ENCODE measurements around the gene ATG2A. TPM values are rescaled to one million over a fixed set of nuclear protein-coding genes. Genes with fewer than 3 reads are reported as not detected.

Gene ATG2A
- total RNA-seq (2022; extraction: Qiagen RNA extraction; ENCODE audit: low read depth): 16.9 to 25.7 TPM (median 23.3 TPM) in 5 replicates

DNA sequence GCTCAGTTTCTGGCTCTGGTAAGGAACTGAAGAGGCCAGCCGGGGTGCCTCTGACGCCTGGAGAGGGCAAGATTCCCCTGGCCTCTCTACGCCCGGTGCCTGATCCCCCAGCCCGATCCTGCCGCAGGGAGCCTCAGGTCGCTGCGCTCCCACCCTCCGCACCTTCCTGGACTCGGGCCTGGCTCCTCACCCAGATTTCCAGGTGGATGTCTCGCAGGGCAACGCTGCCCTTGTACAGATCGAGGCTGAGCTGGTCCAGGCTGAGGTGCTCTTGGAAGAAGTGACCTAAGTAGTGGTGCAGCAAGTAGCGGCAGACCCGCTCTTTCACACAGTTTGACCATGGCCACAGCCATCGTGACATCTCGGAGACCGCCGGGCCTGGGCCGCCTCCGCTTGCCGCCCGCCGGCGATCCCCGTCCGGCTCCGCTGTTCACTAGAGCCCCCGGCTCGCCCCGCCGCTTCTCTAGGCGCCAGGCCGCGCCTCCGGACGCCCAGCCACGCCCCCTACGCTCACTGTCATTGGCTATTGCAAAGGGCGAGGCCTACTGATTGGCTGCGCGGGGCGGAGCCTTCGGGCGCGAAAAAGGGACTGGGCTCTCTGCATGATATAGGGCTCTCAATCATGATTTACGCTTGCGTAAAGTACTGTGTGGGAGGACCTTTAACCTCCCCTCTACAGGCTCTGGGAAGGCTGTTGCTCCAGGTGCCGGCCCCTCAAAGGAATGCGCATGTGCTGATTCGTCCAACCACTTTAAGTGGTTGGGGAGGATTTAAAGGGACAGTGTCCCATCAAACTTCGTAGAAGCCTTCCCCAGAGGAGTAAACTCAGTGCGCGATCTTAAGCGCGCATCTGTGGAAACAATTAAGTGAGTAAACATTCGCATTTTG, at the start of gene ATG2A:
ATG2A (minus strand) TSS at position 435 of the 888 bp plus-strand sequence; CDS start at position 361, 74 bp downstream.

GRCh38 chr11:64935359-64936081, 18.5 kb upstream of the ATG2A start, which contains the start of gene GPHA2:
GPHA2 (minus strand) TSS chr11:64935893; CDS start chr11:64935460, 433 bp downstream.

GRCh38 chr11:64923944-64924909, 7.2 kb upstream of the ATG2A start, which contains the start of gene PPP2R5B:
PPP2R5B (plus strand) TSS chr11:64924689; CDS start chr11:64925735, 1,046 bp downstream.

GRCh38 chr11:64878494-64879243, 38.3 kb downstream of the ATG2A start, which contains the start of gene EHD1:
EHD1 (minus strand) TSS chr11:64878621; CDS start chr11:64878464, 157 bp downstream.

Other genes with a start within 250 kb of the ATG2A start
- 0.13 to 1.1 TPM (median 0.34 TPM) in 5 replicates for gene NRXN2, start 194.0 kb downstream of the ATG2A start, total RNA-seq (2022; extraction: Qiagen RNA extraction; ENCODE audit: low read depth)
- gene RASGRP2, start 173.1 kb downstream of the ATG2A start, total RNA-seq (2022; extraction: Qiagen RNA extraction; ENCODE audit: low read depth): 0.70 to 1.5 TPM (median 1.1 TPM) in 5 replicates
- gene PYGM, start 157.2 kb downstream of the ATG2A start, total RNA-seq (2022; extraction: Qiagen RNA extraction; ENCODE audit: low read depth): 0.12 to 0.40 TPM (median 0.30 TPM) in 5 replicates
- gene SF1, start 138.7 kb downstream of the ATG2A start, total RNA-seq (2022; extraction: Qiagen RNA extraction; ENCODE audit: low read depth): 172 to 224 TPM (median 188 TPM) in 5 replicates
- gene MAP4K2, start 114.0 kb downstream of the ATG2A start, total RNA-seq (2022; extraction: Qiagen RNA extraction; ENCODE audit: low read depth): 6.4 to 10.8 TPM (median 10.2 TPM) in 5 replicates
- gene MEN1, start 106.7 kb downstream of the ATG2A start, total RNA-seq (2022; extraction: Qiagen RNA extraction; ENCODE audit: low read depth): 25.9 to 45.2 TPM (median 41.1 TPM) in 5 replicates
- gene CDC42BPG, start 72.6 kb downstream of the ATG2A start, total RNA-seq (2022; extraction: Qiagen RNA extraction; ENCODE audit: low read depth): 1.2 to 1.5 TPM (median 1.5 TPM) in 5 replicates
- gene EHD1, start 38.6 kb downstream of the ATG2A start, total RNA-seq (2022; extraction: Qiagen RNA extraction; ENCODE audit: low read depth): 129 to 169 TPM (median 139 TPM) in 5 replicates
- 3.7 to 7.1 TPM (median 5.4 TPM) in 5 replicates for gene PPP2R5B, start 7.5 kb upstream of the ATG2A start, total RNA-seq (2022; extraction: Qiagen RNA extraction; ENCODE audit: low read depth)
- not detected in 5 replicates for gene GPHA2, start 18.7 kb upstream of the ATG2A start, total RNA-seq (2022; extraction: Qiagen RNA extraction; ENCODE audit: low read depth)
- gene MAJIN, start 54.9 kb upstream of the ATG2A start, total RNA-seq (2022; extraction: Qiagen RNA extraction; ENCODE audit: low read depth): not detected in 5 replicates
- 0.87 to 1.4 TPM (median 1.1 TPM) in 5 replicates for gene BATF2, start 79.8 kb upstream of the ATG2A start, total RNA-seq (2022; extraction: Qiagen RNA extraction; ENCODE audit: low read depth)
- 165 to 187 TPM (median 173 TPM) in 5 replicates for gene ARL2, start 97.0 kb upstream of the ATG2A start, total RNA-seq (2022; extraction: Qiagen RNA extraction; ENCODE audit: low read depth)
- 22.2 to 25.0 TPM (median 23.3 TPM) in 5 replicates for gene SNX15, start 110.2 kb upstream of the ATG2A start, total RNA-seq (2022; extraction: Qiagen RNA extraction; ENCODE audit: low read depth)
- gene SAC3D1, start 124.0 kb upstream of the ATG2A start, total RNA-seq (2022; extraction: Qiagen RNA extraction; ENCODE audit: low read depth): 41.8 to 56.5 TPM (median 48.8 TPM) in 5 replicates
- not detected in 5 replicates for gene NAALADL1, start 141.3 kb upstream of the ATG2A start, total RNA-seq (2022; extraction: Qiagen RNA extraction; ENCODE audit: low read depth)
- 60.5 to 75.2 TPM (median 71.6 TPM) in 5 replicates for gene CDCA5, start 166.8 kb upstream of the ATG2A start, total RNA-seq (2022; extraction: Qiagen RNA extraction; ENCODE audit: low read depth)
- 28.5 to 35.4 TPM (median 33.5 TPM) in 5 replicates for gene ZFPL1, start 167.0 kb upstream of the ATG2A start, total RNA-seq (2022; extraction: Qiagen RNA extraction; ENCODE audit: low read depth)
- gene VPS51, start 179.0 kb upstream of the ATG2A start, total RNA-seq (2022; extraction: Qiagen RNA extraction; ENCODE audit: low read depth): 51.6 to 68.1 TPM (median 56.0 TPM) in 5 replicates
- gene TM7SF2, start 194.7 kb upstream of the ATG2A start, total RNA-seq (2022; extraction: Qiagen RNA extraction; ENCODE audit: low read depth): 4.6 to 9.0 TPM (median 6.1 TPM) in 5 replicates
- 13.2 to 23.0 TPM (median 20.9 TPM) in 5 replicates for gene ZNHIT2, start 200.5 kb upstream of the ATG2A start, total RNA-seq (2022; extraction: Qiagen RNA extraction; ENCODE audit: low read depth)
- gene FAU, start 204.9 kb upstream of the ATG2A start, total RNA-seq (2022; extraction: Qiagen RNA extraction; ENCODE audit: low read depth): 836 to 988 TPM (median 969 TPM) in 5 replicates
- 76.2 to 80.9 TPM (median 77.4 TPM) in 5 replicates for gene MRPL49, start 205.1 kb upstream of the ATG2A start, total RNA-seq (2022; extraction: Qiagen RNA extraction; ENCODE audit: low read depth)
- gene SYVN1, start 217.3 kb upstream of the ATG2A start, total RNA-seq (2022; extraction: Qiagen RNA extraction; ENCODE audit: low read depth): 31.0 to 44.6 TPM (median 42.1 TPM) in 5 replicates